OCI-LY7 (cell line): ENCODE measurements around the gene ZFR.
"Not testable (repeated sequence)": the region's sequence is repeated elsewhere in the genome, so short reads cannot be mapped to it uniquely, and the experiment has no call there.

Source experiments
- CTCF ChIP-seq: fragments of 200-600 bp; sonication (generic); conservative IDR thresholded peaks from 2 replicates; pipeline ENCODE4 v1.5.1; 2014; ENCODE audit warnings: mild to moderate bottlenecking, antibody characterized with exemption, low read length, moderate library complexity, mixed read lengths
- EZH2phosphoT487 ChIP-seq: fragments of 200-600 bp; sonication (generic); IDR thresholded peaks from 2 replicates; pipeline ENCODE4 v1.6.1; 2018; ENCODE audit warnings: low read depth, borderline replicate concordance, mild to moderate bottlenecking, mixed run types, antibody characterized with exemption, low read length, moderate library complexity, mixed read lengths

- not testable (repeated sequence) for TF ChIP-seq CTCF, EZH2phosphoT487
Observed at GRCh38 chr5:32452316-32452715, 7.8 kb upstream of the ZFR start.
